GM12878 (cell line): ENCODE results near the gene EXOC7.

ENCODE experiments used
- CBX5 ChIP-seq: sonication (generic); IDR thresholded peaks from 2 replicates; pipeline ENCODE4 v1.6.1; 2016; ENCODE audit warnings: low read depth, moderate library complexity, mild to moderate bottlenecking, inconsistent platforms
- CEBPB ChIP-seq, 2 experiments: fragments of 150-350 bp in 1 of 2; IDR thresholded peaks; 2 replicates each; pipeline ENCODE4 v1.6.1; 2012 to 2014; ENCODE audit warnings: low read depth in 2 of 2, low read length in 2 of 2, borderline replicate concordance in 1 of 2, inconsistent platforms in 1 of 2
- EGR1 ChIP-seq, 2 experiments: IDR thresholded peaks; 1 replicate in 1 of 2; 2 replicates in 1 of 2; pipeline ENCODE4 v1.6.1; 2011 to 2012; ENCODE audit warnings: low read depth in 2 of 2, low read length in 2 of 2, borderline replicate concordance in 1 of 2, mild to moderate bottlenecking in 1 of 2, moderate library complexity in 1 of 2
- EP300 ChIP-seq, 2 experiments: fragments of 150-350 bp in 1 of 2; IDR thresholded peaks; 2 replicates each; pipeline ENCODE4 v1.6.1; 2011 to 2012; ENCODE audit warnings: low read depth in 2 of 2, low read length in 2 of 2, borderline replicate concordance in 1 of 2, improper control_type of control experiment in 1 of 2, inconsistent platforms in 1 of 2; ENCODE audit not compliant: control insufficient read depth in 1 of 2
- EZH2 ChIP-seq: IDR thresholded peaks from 2 replicates; pipeline ENCODE4 v1.6.1; 2012; ENCODE audit warnings: low read depth, mild to moderate bottlenecking, control low read depth, inconsistent platforms, low read length, borderline replicate concordance; ENCODE audit not compliant: control insufficient read depth
- JUNB ChIP-seq: IDR thresholded peaks from 2 replicates; pipeline ENCODE4 v1.6.1; 2016; ENCODE audit warnings: antibody characterized with exemption, mild to moderate bottlenecking
- NFYB ChIP-seq: IDR thresholded peaks from 2 replicates; pipeline ENCODE4 v1.6.1; 2011; ENCODE audit warnings: low read depth, mild to moderate bottlenecking, low read length, improper control_type of control experiment, moderate library complexity; ENCODE audit not compliant: insufficient read depth
- POLR2A ChIP-seq: IDR thresholded peaks from 2 replicates; pipeline ENCODE4 v1.6.1; 2011; ENCODE audit warnings: low read depth, mild to moderate bottlenecking, low read length
- SIX5 ChIP-seq: IDR thresholded peaks from 2 replicates; pipeline ENCODE4 v1.6.1; 2011; ENCODE audit warnings: mild to moderate bottlenecking, low read depth, low read length, moderate library complexity; ENCODE audit not compliant: severe bottlenecking
- STAT3 ChIP-seq: IDR thresholded peaks from 2 replicates; pipeline ENCODE4 v1.6.1; 2011; ENCODE audit warnings: low read depth, low read length, improper control_type of control experiment
- TCF3 ChIP-seq: IDR thresholded peaks from 2 replicates; pipeline ENCODE4 v1.6.1; 2012; ENCODE audit warnings: low read depth, mild to moderate bottlenecking, low read length, borderline replicate concordance; ENCODE audit not compliant: insufficient read depth
- ZNF217 ChIP-seq: fragments of 450-650 bp; IDR thresholded peaks from 2 replicates; pipeline ENCODE4 v1.6.1; 2017; ENCODE audit warnings: antibody characterized with exemption, mild to moderate bottlenecking
- TF ChIP-seq, protein P1 (sequence below): fragments of 450-650 bp; formaldehyde crosslinking; IDR thresholded peaks from 2 replicates; pipeline ENCODE4 v1.5.0; 2022; ENCODE audit warnings: mild to moderate bottlenecking, missing genetic modification characterization
- TF ChIP-seq, protein P2 (sequence below), 3 experiments: IDR thresholded peaks in 2 of 3; conservative IDR thresholded peaks in 1 of 3; 2 replicates each; pipeline ENCODE4 v1.5.1; 2011; ENCODE audit warnings: low read depth in 3 of 3, low read length in 3 of 3, mild to moderate bottlenecking in 3 of 3, control low read depth in 2 of 3, moderate library complexity in 2 of 3, inconsistent platforms in 1 of 3, mixed read lengths in 1 of 3; ENCODE audit not compliant: control insufficient read depth in 2 of 3, insufficient read depth in 1 of 3; ENCODE audit errors: extremely low read depth in 1 of 3

DNA sequence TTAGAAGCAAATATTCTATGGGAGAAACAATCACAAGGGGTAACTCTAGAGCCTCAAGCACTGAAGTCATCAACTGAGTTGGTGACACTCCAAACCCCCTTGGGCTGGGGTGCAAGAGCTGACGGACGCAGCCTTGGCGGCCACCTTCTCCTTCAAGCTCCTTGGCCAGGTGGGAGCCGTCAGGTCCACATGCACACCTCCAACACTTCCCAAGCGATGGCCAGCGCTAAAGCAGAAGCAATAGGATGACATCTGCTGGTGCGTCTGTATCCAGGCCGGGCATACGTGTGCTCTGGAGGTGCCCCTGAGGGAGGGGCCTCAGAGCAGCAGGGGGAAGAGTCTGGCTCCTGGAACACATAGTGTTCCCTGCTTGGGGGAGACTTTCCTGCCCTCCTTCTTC, 49.6 kb upstream of the EXOC7 start:
- TF ChIP-seq EP300 (IDR thresholded peaks at IDR 0.05; ENCODE audit: borderline replicate concordance in 1 of 2, control insufficient read depth in 1 of 2, low read depth in 2 of 2, low read length in 2 of 2) (no peak), TCF3 (no peak), EGR1 (IDR thresholded peaks at IDR 0.05; ENCODE audit: borderline replicate concordance in 1 of 2, low read depth in 2 of 2, low read length in 2 of 2) (no peak), CBX5 (no peak), NFYB (no peak), EZH2 (no peak), CEBPB (IDR thresholded peaks at IDR 0.05; ENCODE audit: borderline replicate concordance in 1 of 2, low read depth in 2 of 2, low read length in 2 of 2) (no peak), STAT3 (no peak), SIX5 (no peak), POLR2A (no peak), ZNF217 (no peak), JUNB (no peak)
- TF ChIP-seq, protein P1, sequence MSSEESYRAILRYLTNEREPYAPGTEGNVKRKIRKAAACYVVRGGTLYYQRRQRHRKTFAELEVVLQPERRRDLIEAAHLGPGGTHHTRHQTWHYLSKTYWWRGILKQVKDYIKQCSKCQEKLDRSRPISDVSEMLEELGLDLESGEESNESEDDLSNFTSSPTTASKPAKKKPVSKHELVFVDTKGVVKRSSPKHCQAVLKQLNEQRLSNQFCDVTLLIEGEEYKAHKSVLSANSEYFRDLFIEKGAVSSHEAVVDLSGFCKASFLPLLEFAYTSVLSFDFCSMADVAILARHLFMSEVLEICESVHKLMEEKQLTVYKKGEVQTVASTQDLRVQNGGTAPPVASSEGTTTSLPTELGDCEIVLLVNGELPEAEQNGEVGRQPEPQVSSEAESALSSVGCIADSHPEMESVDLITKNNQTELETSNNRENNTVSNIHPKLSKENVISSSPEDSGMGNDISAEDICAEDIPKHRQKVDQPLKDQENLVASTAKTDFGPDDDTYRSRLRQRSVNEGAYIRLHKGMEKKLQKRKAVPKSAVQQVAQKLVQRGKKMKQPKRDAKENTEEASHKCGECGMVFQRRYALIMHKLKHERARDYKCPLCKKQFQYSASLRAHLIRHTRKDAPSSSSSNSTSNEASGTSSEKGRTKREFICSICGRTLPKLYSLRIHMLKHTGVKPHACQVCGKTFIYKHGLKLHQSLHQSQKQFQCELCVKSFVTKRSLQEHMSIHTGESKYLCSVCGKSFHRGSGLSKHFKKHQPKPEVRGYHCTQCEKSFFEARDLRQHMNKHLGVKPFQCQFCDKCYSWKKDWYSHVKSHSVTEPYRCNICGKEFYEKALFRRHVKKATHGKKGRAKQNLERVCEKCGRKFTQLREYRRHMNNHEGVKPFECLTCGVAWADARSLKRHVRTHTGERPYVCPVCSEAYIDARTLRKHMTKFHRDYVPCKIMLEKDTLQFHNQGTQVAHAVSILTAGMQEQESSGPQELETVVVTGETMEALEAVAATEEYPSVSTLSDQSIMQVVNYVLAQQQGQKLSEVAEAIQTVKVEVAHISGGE (CRISPR knock-in tag) = no peak
- TF ChIP-seq, protein P2, sequence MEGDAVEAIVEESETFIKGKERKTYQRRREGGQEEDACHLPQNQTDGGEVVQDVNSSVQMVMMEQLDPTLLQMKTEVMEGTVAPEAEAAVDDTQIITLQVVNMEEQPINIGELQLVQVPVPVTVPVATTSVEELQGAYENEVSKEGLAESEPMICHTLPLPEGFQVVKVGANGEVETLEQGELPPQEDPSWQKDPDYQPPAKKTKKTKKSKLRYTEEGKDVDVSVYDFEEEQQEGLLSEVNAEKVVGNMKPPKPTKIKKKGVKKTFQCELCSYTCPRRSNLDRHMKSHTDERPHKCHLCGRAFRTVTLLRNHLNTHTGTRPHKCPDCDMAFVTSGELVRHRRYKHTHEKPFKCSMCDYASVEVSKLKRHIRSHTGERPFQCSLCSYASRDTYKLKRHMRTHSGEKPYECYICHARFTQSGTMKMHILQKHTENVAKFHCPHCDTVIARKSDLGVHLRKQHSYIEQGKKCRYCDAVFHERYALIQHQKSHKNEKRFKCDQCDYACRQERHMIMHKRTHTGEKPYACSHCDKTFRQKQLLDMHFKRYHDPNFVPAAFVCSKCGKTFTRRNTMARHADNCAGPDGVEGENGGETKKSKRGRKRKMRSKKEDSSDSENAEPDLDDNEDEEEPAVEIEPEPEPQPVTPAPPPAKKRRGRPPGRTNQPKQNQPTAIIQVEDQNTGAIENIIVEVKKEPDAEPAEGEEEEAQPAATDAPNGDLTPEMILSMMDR (IDR thresholded peaks at IDR 0.05 in 2 of 3, conservative IDR thresholded peaks at IDR 0.05 in 1 of 3; ENCODE audit: control insufficient read depth in 2 of 3, extremely low read depth in 1 of 3, insufficient read depth in 1 of 3, low read depth in 3 of 3, low read length in 3 of 3) = no peak
